Prostate gland (tissue), 2 donors: ENCODE measurements around the gene TOP1.

Experiments
- CTCF ChIP-seq, 4 experiments: fragments of 200-600 bp in 2 of 4; fragments of 450-650 bp in 2 of 4; sonication (generic) in 2 of 4; IDR thresholded peaks; 1 replicate in 3 of 4; 2 replicates in 1 of 4; pipeline ENCODE4 v1.5.1; 2016 to 2019; ENCODE audit warnings: antibody characterized with exemption in 4 of 4, mild to moderate bottlenecking in 2 of 4, moderate library complexity in 2 of 4
- POLR2A ChIP-seq: fragments of 450-650 bp; IDR thresholded peaks from one replicate; pipeline ENCODE4 v1.6.1; 2016; ENCODE audit warnings: antibody characterized with exemption, mild to moderate bottlenecking
- POLR2AphosphoS5 ChIP-seq: sonication (generic); formaldehyde crosslinking; IDR thresholded peaks from one replicate; pipeline ENCODE4 v1.6.1; 2017; ENCODE audit warnings: antibody characterized with exemption

- TF ChIP-seq CTCF (IDR thresholded peaks at IDR 0.05) (no peak), POLR2AphosphoS5 (no peak), POLR2A (no peak)
Observed at GRCh38 chr20:41058674-41059635, 30.3 kb downstream of the TOP1 start.
